ENCODE measurements around the gene NUP58.

The NUP58 gene

DNA sequence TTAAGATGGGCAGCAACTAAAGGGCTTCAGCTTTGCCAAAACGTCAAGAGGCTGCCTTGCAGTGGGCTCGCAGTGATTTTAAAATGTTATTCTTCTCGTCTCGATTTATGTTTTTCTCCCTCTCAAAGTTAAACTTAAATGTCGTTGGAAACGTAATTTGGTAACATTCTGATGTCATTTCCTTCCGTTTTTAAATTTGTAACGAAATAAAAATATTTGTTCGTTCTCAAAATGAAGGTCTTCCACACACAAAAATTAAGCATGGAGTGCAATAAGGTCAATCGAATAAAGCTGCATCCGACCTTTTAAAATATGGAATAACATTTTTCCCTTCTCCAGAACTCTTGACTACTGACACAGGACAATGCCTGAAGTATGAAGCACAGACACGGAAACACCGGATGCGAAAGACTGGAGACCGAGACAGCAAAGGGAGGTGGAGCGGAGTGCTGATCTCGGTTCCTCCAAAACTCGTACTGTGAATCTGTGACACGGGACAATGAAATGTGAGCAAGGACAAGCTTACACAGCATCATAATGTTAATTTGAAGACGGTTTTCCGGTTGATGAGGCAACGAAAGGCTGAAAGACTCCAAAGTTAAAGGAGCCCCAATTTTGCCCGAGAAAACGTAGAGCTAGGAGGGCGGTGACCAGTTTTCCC is 15.0 kb upstream of the NUP58 start:
- H3K4me1 ChIP-seq (ENCODE audit: low read length), result 0 out of 2 replicates have a peak, but pooled peaks cover 3% of the 10 kb centered on the region
- H3F3A ChIP-seq (ENCODE audit: insufficient read depth, low read length), result peaks cover 9% of the 10 kb centered on the region
- H3K36me3 ChIP-seq (replicated peaks; ENCODE audit: insufficient read depth, low read length), result no peaks in the 10 kb centered on the region
- peak overlapping the region; percentile 54; the same call in 1 of the 2 replicates for H3K4me2 ChIP-seq (ENCODE audit: low read depth, low read length)
- H3K27ac ChIP-seq (ENCODE audit: low read length), result peak overlapping the region; percentile 97
- H2AFZ ChIP-seq (ENCODE audit: low read length), result 0 out of 2 replicates have a peak overlapping the region, but pooled peaks have one; percentile 19
- no peak for DNase-seq
- peak overlapping the region; percentile 96 for H3K9ac ChIP-seq (ENCODE audit: low read length)
- no peaks in the 10 kb centered on the region for H3K9me2 ChIP-seq (replicated peaks; ENCODE audit: insufficient read depth, low read length)
- H3K9me3 ChIP-seq (replicated peaks; ENCODE audit: insufficient read depth, low read length), result no peaks in the 10 kb centered on the region
- TF ChIP-seq, protein P1, sequence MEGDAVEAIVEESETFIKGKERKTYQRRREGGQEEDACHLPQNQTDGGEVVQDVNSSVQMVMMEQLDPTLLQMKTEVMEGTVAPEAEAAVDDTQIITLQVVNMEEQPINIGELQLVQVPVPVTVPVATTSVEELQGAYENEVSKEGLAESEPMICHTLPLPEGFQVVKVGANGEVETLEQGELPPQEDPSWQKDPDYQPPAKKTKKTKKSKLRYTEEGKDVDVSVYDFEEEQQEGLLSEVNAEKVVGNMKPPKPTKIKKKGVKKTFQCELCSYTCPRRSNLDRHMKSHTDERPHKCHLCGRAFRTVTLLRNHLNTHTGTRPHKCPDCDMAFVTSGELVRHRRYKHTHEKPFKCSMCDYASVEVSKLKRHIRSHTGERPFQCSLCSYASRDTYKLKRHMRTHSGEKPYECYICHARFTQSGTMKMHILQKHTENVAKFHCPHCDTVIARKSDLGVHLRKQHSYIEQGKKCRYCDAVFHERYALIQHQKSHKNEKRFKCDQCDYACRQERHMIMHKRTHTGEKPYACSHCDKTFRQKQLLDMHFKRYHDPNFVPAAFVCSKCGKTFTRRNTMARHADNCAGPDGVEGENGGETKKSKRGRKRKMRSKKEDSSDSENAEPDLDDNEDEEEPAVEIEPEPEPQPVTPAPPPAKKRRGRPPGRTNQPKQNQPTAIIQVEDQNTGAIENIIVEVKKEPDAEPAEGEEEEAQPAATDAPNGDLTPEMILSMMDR (IDR thresholded peaks at IDR 0.05; ENCODE audit: low read length), result no peak
- TF ChIP-seq EZH2 (optimal IDR thresholded peaks at IDR 0.05; ENCODE audit: low read depth, low read length) (no peak), EZH2phosphoT487 (IDR thresholded peaks at IDR 0.05; ENCODE audit: low read length) (no peak)
- no peaks in the 10 kb centered on the region for H4K20me1 ChIP-seq (ENCODE audit: insufficient read depth, low read length)
- peaks cover 30% of the 10 kb centered on the region for H3K79me2 ChIP-seq (ENCODE audit: low read length)
- H3K27me3 ChIP-seq (replicated peaks; ENCODE audit: insufficient read depth, low read length), result no peaks in the 10 kb centered on the region
- H3K4me3 ChIP-seq (ENCODE audit: low read length), result peak overlapping the region; percentile 77

DNA sequence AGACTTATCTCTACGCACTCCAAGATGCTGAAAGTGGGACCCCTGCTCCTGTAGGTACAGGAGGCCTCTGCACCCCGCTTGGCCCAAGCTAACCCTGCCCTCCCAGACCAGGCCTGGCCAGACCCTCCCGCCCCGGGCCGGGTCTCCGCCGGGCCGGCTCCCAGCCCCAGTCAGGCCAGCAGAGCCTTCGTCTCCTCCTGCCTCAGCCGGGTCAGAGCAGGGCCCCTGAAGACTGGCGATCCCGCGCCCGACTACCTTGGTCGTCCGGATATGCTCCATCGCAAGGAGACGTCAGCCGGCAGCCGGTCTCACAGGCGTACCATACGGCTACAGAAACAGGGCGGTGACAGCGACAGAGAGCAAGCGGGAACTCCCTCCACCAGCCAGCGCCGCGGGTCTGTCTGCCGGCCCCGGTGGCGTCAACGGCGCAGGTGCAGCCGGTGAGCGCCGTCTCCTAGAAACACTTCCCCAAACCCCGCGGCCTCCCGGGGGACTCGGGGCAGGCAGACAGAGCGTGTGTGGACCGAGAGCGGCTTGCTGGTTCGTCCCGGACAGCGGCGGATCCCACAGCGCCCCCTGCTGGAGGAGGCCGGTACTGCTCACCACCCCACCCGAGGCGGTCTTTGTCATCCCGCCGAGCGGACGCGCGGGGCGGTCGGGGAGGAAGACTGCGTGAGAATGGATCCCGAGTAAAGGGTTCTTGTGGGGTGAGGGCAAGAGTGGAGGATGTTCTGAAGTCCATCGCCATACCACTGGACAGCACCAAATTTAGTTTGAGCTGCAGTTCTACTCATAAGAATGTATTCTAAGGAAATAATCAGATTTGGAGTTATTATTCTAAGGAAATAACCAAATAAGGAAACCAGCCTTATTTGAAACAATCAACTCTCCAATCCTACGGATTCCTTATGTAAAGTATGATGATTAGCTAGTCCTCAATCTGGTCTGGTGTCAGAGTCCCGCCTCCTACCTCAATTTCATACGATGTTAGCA is 14.2 kb upstream of the NUP58 start, which contains the start of gene MTMR6:
Gene MTMR6, minus strand, starts transcription at position 520 of the 993 bp plus-strand sequence. Its CDS starts 241 bp downstream, at position 279.
- Histone ChIP-seq H3K27ac (ENCODE audit: low read length) (peak within 1 kb of the TSS; percentile 97), H3K9ac (ENCODE audit: low read length) (peak within 1 kb of the TSS; percentile 96), H4K20me1 (ENCODE audit: insufficient read depth, low read length) (no peaks in the 10 kb centered on the region), H2AFZ (ENCODE audit: low read length) (peak within 1 kb of the TSS; percentile 70), H3K9me2 (replicated peaks; ENCODE audit: insufficient read depth, low read length) (no peaks in the 10 kb centered on the region), H3K36me3 (replicated peaks; ENCODE audit: insufficient read depth, low read length) (no peaks in the 10 kb centered on the region), H3F3A (ENCODE audit: insufficient read depth, low read length) (peaks cover 9% of the 10 kb centered on the region), H3K79me2 (ENCODE audit: low read length) (peaks cover 30% of the 10 kb centered on the region), H3K4me3 (ENCODE audit: low read length) (peak within 1 kb of the TSS; percentile 77), H3K4me2 (ENCODE audit: low read depth, low read length) (peak within 1 kb of the TSS; percentile 69; the same call in 1 of the 2 replicates), H3K4me1 (ENCODE audit: low read length) (peaks cover 11% of the 10 kb centered on the region; the same call in 1 of the 2 replicates), H3K27me3 (replicated peaks; ENCODE audit: insufficient read depth, low read length) (no peaks in the 10 kb centered on the region), H3K9me3 (replicated peaks; ENCODE audit: insufficient read depth, low read length) (no peaks in the 10 kb centered on the region)
- DNase-seq, result peak; percentile 84
- TF ChIP-seq EZH2 (optimal IDR thresholded peaks at IDR 0.05; ENCODE audit: low read depth, low read length) (no peak), EZH2phosphoT487 (IDR thresholded peaks at IDR 0.05; ENCODE audit: low read length) (no peak)
- TF ChIP-seq, protein P1 (IDR thresholded peaks at IDR 0.05; ENCODE audit: low read length), result peak; percentile 75

DNA sequence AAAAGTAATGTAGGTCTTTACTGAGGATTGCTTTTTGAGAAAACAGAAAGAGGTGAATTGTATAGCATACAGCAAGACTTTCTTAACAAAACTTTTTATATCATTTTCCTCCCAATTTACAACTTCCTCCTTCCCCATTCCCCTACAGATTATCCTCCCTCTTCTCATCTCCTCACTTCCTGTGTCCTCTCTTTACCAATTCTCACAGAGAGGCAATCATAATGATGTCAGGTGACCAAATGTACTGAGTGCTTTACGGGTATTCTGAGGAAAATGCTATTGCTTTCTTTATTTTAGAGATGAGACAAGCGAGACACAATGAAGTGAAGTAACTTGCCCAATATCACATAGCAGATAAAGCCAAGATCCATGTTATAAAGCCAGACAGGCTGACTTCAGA is 12.5 kb upstream of the NUP58 start:
- H3K4me3 ChIP-seq (ENCODE audit: low read length), result no peak overlapping the region
- H3K9me2 ChIP-seq (replicated peaks; ENCODE audit: insufficient read depth, low read length), result no peaks in the 10 kb centered on the region
- no peak overlapping the region for H2AFZ ChIP-seq (ENCODE audit: low read length)
- DNase-seq, result no peak
- H3K9ac ChIP-seq (ENCODE audit: low read length), result no peak overlapping the region
- H3K4me2 ChIP-seq (ENCODE audit: low read depth, low read length), result no peak overlapping the region
- no peaks in the 10 kb centered on the region for H3K27me3 ChIP-seq (replicated peaks; ENCODE audit: insufficient read depth, low read length)
- no peaks in the 10 kb centered on the region for H4K20me1 ChIP-seq (ENCODE audit: insufficient read depth, low read length)
- peaks cover 21% of the 10 kb centered on the region for H3K79me2 ChIP-seq (ENCODE audit: low read length)
- TF ChIP-seq, protein P1 (IDR thresholded peaks at IDR 0.05; ENCODE audit: low read length), result no peak
- no peak for TF ChIP-seq EZH2phosphoT487 (IDR thresholded peaks at IDR 0.05; ENCODE audit: low read length)
- no peak overlapping the region for H3K27ac ChIP-seq (ENCODE audit: low read length)
- no peaks in the 10 kb centered on the region for H3K36me3 ChIP-seq (replicated peaks; ENCODE audit: insufficient read depth, low read length)
- H3F3A ChIP-seq (ENCODE audit: insufficient read depth, low read length), result peaks cover 9% of the 10 kb centered on the region
- no peaks in the 10 kb centered on the region for H3K9me3 ChIP-seq (replicated peaks; ENCODE audit: insufficient read depth, low read length)
- H3K4me1 ChIP-seq (ENCODE audit: low read length), result peaks cover 14% of the 10 kb centered on the region; the same call in 1 of the 2 replicates
